ENCODE results near the gene FOXP1.

DNA sequence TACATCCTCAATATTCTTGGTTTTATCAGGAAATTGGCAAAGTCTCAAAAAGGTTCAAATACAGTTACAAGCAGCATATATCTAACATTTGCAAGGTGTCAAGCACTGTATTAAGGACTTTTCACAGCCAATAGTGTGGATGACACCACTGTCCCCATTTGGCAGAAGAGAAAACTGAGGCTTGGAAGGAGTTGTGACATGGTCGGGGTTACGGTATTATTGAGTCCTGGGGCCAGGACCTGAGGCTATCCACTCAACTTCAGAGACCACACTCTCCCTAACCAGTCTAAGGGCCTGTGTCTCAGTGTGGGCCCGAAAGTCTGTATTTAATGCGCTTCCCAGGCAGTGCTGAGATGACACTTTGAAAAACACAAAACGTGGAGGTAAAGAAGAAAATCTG is 99.1 kb downstream of the FOXP1 start:
- TF ChIP-seq, protein P1, sequence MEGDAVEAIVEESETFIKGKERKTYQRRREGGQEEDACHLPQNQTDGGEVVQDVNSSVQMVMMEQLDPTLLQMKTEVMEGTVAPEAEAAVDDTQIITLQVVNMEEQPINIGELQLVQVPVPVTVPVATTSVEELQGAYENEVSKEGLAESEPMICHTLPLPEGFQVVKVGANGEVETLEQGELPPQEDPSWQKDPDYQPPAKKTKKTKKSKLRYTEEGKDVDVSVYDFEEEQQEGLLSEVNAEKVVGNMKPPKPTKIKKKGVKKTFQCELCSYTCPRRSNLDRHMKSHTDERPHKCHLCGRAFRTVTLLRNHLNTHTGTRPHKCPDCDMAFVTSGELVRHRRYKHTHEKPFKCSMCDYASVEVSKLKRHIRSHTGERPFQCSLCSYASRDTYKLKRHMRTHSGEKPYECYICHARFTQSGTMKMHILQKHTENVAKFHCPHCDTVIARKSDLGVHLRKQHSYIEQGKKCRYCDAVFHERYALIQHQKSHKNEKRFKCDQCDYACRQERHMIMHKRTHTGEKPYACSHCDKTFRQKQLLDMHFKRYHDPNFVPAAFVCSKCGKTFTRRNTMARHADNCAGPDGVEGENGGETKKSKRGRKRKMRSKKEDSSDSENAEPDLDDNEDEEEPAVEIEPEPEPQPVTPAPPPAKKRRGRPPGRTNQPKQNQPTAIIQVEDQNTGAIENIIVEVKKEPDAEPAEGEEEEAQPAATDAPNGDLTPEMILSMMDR (IDR thresholded peaks at IDR 0.05), result no peak
- TF ChIP-seq POLR2A (IDR thresholded peaks at IDR 0.05) (no peak), POLR2AphosphoS5 (IDR thresholded peaks at IDR 0.05) (no peak)

Data from breast epithelium (tissue), 3 donors.